Right lung (tissue), 5 donors: Measurements from ENCODE around the gene PIEZO1. TPM values are rescaled to one million over a fixed set of nuclear protein-coding genes. Genes with fewer than 3 reads are reported as not detected.
"Not testable (repeated sequence)": the region's sequence is repeated elsewhere in the genome, so short reads cannot be mapped to it uniquely, and the experiment has no call there.

Experiments used
- DNase-seq, 2 donors: peaks; one replicate each; pipeline ENCODE4 v3.0.0-alpha.2; 2013
- polyA plus RNA-seq, 5 donors: library from polyadenylated mRNA; unstranded; fragments of 120-200 nt; gene quantifications; one replicate each; pipeline versions ENCODE4 v1.2.1 to v1.2.3, GENCODE V29; 2013; ENCODE audit warnings: inconsistent platforms in 1 of 5, low replicate concordance in 1 of 5; ENCODE audit not compliant: insufficient read length in 5 of 5, insufficient read depth in 1 of 5

Gene PIEZO1
- polyA plus RNA-seq, 5 donors, result 54.1 to 115 (median 76.2) TPM

DNA sequence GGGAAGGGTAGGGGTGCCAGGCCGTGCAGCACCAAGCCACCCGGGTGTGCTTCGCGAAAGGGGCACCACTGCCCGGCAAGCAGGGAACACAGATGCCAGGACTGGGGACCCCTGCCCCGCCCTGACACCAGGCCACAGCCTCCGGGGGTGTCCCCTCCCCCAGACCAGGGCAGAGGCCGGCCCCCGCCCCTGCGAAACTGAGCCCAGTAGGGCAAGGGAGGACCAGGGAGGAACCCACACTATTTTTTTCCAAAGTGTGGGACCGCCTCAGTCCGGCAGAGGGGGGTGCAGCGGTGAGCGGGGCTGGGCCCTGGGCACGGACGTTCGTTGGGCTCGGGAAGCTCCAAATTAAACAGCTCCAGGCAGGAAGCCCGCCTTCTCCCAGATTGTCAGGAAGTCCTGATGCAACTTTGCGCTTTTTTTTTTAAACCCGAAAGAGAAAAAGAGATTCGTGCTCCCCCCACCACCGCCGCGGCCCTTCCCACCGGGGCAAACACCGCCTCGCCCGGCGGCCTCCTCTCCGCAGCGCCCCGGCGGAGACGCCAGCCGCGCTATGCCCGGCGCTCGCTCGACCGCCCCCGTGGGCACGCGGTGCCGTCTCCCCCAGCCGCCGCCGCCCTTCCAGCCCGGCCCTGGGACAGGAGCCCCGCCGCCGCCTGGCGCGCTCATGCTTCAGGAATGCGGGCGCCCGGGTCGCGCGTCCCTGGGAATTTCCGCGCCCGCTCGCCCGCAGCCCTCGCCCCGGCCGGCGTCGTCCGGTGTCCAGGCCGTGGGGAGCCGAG lies 755 bp downstream of the PIEZO1 start:
- peak; percentile 74 to 79 for DNase-seq

DNA sequence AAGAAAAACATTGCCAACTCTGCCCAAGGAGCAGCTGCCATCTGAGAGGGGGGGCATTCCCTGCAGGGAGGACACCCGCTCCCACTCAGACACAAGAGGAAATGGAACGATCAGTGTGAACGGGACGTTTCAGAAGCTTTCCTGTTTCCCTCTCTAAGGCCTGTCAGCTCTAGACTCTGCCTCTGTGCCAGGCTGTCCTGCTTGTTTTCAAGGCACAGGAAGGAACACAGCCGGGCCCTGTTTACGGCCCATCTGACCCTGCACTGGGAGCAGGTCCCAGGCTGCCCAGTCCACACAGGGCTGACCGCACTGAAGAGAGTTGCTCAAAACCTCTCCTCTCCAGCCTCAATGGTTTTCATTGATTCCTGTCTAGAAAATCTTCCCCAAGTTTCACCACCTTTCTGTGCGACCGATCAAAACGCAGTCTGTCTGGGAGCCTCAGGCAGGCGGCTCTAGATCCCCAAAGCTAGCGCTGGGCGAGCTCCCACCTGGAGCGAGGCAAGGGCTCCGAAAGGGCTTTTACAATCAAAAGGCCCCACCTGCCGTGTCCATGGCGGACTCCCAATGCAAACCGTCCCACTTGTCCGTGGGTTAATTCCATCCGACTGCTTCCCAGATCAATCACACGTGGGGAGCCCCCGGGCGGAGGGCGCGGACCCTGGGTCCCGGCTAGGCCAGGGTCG lies 1.5 kb downstream of the PIEZO1 start:
- no peak for DNase-seq

DNA sequence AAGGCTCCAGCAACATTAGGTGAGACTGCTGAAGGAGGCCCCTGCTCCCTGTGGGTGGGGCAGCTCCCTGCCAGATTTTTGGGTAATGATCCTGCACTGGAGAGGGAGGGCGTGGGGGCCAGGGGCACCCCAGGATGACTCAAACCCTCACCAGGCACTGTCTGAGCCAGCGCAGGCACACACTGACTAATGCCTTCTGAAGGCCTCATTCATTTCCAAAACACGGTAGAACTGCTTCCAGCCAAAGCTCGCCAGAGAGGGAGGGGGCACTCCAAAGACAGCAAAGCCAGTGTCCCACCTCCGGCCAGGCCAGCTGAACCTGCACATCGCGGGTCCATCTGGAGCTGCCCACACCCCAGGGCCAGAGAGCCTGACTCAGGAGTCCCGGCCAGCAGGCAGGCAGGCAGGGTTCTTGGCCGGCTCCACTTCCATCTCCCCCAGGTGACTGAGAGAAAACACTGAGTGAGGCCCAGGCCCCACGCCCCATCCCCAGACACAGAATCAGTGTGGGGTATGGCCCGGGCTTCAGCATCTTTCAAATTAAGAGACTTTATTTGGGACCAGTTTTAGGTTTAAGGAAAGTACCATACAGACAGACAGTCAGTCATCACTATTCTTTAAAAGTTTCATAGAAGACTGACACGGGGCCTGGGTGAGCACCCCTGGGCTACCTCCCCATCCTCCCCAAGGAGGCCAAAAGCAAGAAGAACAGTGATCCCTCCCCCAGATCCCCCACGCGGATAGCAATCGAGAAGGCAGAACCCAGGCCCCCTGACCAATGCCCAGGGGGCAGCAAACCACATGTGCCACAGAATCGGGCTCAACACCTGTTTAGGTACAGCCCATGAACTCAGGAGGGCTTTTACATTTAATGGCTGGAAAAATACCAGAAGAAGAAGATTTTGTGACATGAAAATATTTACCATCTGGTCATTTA lies 2.3 kb downstream of the PIEZO1 start:
- DNase-seq, result no peak

DNA sequence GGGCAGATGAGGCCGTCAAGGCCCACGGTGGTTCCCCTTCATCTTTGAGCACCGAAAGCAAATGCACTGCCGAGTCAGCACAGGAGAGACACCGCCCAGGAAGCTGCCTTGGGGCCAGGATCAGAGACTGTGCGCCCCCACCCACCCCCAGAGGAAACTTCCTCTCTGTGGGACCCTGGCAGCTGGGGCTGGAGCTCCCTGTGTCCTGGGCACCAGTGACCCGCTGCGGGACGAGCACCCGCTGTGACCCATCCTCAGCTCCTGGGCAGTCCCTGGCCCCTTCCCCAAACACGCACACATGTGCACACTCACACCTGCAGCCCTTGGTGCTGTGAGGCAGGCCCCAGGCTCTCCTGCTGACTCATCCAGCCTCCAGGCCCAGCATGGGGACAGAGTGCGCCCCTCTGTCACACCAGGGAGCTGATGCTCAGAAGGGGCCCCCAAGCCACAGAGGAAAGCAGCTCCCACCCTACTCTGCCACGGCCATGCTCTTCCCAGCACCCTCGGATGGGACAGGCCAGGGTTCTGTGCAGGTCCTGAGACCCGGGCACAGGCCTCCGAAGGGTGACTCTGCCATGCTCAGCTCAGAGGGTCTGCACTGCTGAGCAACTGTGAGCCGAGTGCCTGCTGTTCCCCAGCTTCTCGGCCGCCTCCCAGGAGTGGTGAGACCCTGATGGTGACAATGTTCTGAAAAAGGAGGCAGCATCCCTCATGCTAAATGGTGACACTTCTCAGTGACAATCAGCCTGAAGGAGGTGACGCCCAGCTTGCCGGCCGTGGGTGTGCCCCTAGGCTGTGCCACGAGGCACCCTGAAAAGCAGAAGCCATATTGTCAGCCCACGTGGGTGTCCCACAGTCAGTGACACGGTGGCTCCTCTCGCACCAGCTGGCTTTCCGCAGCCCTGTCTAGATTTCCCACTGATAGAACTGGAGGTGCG lies 3.6 kb downstream of the PIEZO1 start:
- no peak for DNase-seq

DNA sequence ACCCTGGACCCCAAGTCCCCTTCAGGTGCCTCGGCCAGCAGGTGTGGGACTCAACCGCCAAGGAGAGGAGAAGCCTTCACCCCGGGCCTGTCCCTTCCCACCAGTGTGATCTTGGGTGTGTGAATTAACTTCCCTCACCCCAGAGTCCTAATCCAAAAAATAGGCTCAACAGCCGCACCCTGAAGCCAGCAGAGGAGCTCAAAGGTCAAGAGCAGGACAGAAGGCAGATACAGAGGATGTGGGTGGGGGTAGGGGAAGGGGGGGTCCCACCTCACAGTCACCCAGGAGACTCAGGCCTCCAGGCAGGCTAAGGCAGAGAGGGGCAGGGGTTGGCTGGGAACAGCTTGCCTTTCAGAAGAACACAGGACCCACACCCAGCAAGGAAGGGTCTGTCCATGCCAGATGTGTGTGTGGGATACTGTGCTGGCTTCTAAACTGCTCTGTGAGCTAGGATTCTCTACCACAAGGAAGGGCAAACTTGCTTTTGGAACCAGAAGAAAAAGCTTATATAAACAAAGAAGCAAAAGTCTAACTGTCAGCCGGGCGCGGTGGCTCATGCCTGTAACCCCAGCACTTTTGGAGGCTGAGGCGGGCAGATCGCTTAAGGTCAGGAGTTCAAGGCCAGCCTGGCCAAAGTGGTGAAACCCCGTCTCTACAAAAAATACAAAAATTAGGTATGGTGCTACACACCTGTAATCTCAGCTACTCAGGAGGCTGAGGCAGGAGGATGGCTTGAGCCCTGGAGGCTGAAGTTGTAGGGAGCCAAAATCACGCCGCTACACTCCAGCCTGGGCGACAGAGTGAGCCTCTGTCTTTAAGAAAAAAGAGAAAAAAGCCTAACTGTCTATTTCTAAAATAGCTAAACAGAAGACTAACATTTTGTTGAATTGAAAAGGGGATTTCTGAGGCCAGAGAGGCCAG lies 4.6 kb downstream of the PIEZO1 start:
- no peak for DNase-seq

DNA sequence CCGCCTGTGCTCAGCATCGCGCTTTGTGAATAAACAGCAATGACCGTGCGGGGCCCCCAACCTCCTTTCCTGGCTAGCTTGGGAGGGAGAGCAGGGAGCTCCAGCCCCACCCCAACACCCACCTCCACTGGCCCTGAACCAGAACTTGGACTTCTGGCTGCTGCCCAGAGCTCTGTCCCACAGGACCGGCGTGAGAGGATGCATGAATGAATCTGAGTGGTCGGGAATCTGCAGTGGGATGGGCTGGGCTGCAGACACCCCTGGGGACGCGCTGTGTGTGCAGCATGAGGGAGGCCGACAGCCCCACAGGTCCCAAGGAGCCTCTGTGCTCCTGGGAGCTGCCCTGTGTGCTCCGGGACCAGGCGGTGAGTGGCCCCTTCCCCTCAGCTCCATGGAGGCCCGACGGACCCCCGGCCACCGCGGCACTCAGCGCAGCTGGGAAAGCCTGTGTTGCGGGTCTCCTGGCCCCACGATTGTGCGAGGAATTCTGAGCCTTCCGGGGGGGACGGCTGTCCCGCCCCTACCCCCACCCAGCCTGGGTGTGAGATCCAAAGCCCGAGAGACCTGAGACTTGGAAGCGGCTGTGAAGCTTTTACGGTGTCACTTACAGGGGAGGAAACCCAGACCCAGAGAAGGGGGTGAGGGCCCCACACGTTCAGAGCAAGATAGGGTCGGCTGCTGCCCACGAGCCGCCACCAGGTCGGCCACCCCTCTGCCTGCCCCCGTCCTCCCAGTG lies 5.4 kb downstream of the PIEZO1 start:
- DNase-seq, result no peak

DNA sequence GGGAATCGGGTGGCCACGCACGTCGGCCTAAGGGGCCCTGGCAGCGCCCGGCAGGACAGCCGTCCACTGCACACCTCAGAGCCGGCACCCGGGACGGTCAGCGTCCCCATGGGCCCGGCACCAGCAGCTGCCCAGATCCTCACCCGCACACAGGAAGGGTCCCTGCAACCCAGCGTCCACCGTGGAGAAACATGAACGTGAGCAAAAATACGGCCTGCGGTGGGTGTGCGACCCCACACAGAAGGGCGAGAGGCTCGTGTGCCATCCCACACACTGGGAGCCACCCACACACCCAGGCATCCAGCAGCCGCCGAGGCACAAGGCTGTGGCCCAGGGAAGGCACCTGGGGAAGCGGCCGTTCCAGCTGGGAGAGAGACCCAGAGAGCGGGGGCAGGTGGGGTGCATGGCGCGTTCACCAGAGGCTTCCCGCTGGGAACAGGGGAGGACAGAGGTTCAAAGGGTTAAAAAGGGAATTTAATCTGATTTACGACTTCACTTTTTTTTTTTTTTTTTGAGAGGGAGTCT lies 6.4 kb downstream of the PIEZO1 start:
- DNase-seq, result no peak

DNA sequence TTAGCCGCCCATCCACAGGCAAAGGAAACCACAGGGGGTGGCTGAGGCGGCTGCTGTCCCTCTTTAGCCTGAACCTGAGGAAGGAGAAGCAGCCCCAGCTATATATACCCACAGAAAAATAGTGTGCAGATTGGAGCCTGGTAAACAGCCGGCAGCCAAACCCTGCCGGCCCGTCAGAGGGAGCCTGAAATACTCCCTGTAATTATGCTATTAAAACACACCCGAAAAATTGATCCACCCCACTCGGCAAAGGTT lies 6.8 kb downstream of the PIEZO1 start:
- DNase-seq, result no peak

DNA sequence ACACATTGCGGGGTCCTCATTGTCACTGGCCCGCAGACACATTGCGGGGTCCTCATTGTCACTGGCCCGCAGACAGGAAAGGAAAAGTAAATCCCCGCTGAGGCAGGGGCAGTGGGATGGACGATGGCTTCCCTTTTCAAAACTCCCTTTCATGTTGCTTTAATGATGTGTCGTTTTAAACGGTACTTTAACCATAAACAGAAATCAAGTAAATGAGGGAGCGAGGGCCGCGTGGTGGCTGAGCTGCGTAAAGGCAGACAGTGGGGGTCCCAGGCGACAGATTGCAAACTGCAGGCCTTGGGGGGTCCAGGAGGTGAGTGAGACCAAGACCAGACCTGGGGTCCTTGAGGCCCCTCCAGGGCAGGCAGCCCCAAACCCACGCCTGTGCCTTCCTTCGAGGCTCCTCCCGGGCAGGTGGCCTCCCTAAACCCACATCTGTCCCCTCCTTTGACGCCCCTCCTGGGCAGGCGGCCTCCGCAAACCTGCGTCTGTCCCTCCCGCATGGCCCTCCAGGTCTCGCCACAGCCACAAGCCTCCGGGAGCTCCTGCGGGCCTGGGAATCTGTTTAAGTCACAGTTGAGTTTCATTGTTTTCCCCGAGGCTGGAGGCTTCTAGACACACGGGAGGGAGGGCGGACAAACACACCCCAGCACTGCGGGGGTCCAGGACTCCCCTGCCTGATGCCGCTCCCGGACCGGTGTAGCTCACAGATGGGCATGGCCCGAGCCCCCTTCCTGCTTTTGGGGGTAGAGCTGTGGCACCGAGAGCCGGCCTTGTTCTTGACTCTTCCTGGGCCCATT lies 7.3 kb downstream of the PIEZO1 start:
- DNase-seq, result no peak

DNA sequence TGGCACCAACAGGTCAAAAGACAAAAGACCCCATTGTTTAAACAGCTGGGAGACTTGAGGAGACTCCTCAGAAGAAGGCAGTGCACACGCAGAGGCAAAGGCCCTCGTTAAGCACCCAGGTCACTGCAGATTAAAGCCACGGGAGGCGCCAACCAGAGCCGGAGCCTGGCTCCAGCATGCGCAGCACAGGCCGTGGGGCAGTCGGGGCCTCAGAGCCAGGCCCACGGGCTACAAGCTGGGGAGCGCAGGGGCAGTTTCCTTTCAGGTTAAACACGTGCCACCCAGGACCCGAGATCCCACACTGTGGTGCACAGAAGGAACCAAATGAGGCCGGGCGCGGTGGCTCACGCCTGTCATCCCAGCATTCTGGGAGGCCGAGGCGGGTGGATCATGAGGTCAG lies 9.2 kb downstream of the PIEZO1 start:
- no peak for DNase-seq

DNA sequence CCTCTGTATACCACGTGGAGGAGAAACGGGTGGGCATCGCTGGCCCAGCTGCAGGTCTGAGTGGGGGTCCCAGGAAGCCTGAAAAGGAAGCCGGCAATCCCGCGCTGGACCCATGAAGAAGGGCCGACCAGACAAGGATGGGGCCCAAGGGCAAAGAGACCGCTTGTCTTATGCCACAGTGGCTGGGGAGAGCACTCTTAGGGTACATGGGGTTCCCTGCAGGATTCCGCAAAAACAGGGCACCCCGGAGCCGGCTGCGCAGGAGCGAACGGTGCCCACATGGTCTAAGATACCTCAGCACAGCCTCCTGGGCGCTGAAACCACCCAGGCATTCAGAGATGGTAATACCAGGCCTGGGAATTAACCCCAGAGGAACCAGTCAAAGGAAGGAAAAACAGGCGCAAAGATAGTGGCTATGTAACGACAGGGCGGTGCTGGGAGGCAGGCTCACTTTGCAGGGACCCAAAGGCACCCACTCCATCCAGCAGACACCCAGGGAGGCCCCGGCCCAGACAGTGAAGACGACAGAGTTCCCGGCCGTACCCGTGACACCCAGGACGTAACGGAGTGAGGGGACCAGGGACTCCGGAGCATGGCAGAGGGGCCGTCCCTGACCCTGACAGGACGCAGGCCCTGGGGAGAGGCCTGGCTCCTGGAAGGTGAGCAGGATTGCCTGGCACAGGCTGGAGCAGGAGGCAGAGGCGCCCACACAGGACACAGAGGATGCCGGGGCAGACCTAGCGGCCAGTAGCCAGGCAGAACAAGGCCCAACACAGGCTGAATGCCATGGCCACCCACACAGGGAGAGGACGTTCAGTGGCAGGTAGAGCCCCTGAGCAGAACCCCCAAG lies 10.3 kb downstream of the PIEZO1 start:
- no peak for DNase-seq

DNA sequence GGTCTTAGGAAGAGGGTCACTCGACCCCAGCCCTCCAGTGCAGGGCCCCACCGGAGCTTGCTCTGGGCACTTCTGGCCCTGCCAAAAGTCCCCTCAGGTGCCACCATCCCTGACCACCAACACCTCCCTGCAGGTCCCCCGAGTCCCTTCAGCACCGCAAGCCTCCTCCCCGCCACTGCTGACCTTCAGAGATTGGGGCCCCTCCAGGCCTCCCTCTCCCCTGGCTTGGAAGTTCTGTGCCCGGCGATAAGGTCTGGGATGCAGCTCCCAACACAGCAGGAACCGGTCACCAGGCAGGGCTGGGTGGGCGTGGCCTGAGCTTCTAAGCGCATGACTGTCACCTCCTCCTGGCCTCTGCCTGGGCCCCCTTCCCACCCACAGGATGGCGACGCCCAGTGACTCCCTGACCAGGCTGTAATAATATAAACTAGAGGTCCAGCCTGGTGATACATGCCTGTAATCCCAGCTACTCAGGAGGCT lies 11.2 kb downstream of the PIEZO1 start:
- DNase-seq, result peak in 1 of 2 donors; percentile 69

DNA sequence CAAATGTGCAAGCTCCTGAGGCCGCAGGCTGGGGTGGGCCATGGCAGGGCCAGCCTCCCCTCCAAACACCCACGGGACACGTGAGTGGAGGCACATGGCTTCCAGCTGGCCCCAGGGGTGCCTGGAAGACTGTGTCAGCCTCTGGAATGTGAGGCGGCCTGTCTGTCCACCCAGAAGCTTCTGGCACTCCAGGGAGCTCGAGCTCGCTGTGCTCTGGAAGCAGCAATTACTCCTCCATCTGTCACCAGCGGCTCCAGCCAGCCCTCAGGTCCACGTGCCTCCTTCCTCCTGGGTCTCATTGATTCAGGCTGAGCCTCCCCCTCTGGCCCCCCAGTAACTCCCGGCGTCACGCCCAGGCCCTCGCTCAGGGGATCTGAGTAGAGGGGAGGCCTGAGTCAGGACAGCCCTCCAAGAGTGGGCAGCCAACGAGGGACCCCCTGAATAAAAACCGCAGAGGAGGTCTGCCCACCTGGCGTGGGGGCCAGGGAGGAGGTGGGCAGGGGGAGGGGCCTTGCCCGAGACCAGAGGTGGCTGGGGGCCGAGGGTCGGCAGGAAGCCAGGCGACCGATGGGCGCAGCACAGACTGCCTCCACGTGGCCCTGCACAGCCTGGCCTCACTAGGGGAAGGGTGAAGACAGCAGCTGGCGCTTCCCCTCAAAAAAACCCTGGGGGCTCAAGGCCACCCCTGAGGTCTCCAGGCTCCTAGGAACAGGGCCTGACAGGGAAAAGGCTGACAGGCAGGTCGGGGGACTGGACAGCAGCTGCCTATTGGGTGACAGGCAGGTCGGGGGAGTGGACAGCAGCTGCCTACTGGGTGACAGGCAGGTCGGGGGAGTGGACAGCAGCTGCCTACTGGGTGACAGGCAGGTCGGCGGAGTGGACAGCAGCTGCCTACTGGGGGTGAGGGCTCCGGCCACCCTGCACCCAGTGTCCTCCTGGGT lies 11.9 kb downstream of the PIEZO1 start:
- peak in 1 of 2 donors; percentile 62 for DNase-seq

DNA sequence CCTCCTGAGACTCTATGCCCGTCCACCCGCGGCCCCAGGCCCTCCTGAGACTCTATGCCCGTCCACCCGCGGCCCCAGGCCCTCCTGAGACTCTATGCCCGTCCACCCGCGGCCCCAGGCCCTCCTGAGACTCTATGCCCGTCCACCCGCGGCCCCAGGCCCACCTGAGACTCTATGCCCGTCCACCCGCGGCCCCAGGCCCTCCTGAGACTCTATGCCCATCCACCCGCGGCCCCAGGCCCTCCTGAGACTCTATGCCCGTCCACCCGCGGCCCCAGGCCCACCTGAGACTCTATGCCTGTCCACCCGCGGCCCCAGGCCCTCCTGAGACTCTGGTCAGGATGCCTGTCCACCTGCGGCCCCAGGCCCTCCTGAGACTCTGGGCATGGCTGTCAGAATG lies 13.2 kb downstream of the PIEZO1 start:
- DNase-seq, result not testable (repeated sequence)

DNA sequence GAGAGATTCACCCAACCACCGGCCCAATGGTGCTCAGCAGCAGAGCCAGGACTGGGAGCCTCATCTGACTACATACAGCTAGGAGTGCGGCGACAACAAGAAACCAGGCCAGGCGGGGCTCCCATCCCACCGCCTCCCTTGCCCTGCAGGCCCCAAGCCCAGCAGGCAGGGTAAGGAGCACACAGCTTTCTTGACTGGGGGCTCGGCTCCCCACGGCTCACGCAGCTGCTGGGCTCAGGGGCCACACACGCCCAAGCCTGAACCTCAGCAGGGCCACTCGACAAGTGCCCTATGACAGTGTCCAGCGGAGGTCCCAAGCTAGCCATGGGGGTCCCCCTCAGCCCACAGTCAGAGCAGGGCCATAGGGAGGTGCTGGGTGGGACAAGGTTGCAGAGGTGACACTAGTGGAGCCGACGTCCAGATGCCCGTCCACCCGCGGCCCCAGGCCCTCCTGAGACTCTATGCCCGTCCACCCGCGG lies 13.7 kb downstream of the PIEZO1 start:
- no peak for DNase-seq
